Left renal cortex interstitium (tissue), 4 donors: ENCODE results near the gene UBAP1L. TPM values are rescaled to one million over a fixed set of nuclear protein-coding genes. Genes with fewer than 3 reads are reported as not detected.

Experiments used
- DNase-seq, 4 donors: peaks; one replicate each; pipeline ENCODE4 v3.0.0-alpha.2; 2013; ENCODE audit warnings: low read depth in 4 of 4, low spot score in 2 of 4, missing footprints in 1 of 4
- polyA plus RNA-seq, 4 donors: library from polyadenylated mRNA; unstranded; fragments of 120-200 nt; gene quantifications; one replicate each; pipeline ENCODE4 v1.2.1, GENCODE V29; 2013; ENCODE audit not compliant: insufficient read length in 4 of 4

UBAP1L gene
- polyA plus RNA-seq, 4 donors = 2.0 to 10.0 (median 6.0) TPM

DNA sequence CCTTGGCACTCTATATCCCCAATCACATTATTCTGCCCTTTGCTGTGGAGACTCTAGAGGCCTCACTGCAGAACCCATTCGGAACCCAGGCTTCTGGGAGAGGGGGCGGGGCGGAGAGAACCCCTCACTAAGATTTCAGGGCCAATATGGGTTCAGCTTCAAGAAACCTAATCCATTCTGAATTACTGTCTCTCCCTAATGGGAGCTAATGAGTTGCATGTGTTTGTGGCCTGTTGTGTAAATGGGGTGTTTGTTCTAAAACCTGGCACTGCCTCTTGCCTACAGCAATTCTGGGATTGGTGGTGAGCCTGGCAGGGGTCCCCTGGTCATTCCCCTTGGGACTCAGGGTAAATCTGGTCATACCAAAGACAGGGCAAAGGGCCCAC lies 46.6 kb downstream of the UBAP1L start:
- no peak for DNase-seq

GRCh38 chr15:65067645-65068402 lies 47.2 kb downstream of the UBAP1L start, which contains the start of gene RASL12:
Gene RASL12, minus strand, starts transcription at chr15:65067991. Its CDS starts 156 bp downstream, at chr15:65067835.
- no peak for DNase-seq

DNA sequence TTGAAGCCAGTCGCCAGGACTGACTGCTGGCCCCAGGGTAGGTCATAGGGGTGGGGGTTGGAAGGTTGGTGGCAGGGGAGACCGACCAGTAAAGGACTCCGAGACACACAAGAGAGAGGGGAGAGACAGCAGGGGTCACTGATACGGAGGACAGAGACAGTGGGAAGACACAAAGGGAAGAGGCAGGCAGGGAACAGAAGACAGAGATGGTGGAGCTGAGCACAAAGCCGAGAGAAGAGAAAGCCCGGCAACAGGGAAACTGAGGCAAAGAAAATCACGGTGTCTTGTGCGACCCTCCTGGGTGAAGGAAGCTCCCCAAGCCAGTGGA lies 47.7 kb downstream of the UBAP1L start:
- DNase-seq = no peak

DNA sequence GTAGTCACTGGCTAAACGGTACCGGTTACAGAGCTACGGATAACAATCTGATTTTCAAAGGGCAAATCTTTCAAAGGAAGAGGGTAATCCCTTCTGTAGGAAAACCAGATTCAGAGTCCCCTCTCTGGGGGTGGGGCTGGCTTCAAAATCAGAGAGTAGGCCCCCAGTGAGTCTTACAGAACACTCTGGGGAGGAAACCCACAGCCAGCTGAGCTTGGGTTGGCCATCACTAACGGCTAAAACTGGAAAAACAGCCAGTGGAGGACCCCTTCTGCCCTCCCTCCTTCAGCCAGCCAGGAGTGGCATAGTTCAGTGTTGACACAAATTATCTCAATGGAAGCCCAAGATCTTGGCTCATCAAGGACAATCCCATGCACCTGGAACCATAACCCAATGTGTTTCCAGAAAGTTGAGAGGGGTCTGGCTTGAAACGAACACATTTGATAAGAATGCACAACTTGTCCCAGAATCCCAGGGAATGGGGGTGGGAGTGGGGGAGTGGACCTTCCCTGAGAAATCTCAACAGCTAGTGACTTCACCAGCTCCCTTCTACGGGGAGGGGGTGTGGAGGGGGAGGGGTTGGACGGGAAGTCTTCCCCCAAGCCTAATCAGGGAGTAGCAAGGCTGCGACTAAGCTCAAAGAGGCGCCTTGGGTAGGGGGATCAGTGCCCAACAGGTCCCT lies 48.2 kb downstream of the UBAP1L start:
- DNase-seq = no peak

DNA sequence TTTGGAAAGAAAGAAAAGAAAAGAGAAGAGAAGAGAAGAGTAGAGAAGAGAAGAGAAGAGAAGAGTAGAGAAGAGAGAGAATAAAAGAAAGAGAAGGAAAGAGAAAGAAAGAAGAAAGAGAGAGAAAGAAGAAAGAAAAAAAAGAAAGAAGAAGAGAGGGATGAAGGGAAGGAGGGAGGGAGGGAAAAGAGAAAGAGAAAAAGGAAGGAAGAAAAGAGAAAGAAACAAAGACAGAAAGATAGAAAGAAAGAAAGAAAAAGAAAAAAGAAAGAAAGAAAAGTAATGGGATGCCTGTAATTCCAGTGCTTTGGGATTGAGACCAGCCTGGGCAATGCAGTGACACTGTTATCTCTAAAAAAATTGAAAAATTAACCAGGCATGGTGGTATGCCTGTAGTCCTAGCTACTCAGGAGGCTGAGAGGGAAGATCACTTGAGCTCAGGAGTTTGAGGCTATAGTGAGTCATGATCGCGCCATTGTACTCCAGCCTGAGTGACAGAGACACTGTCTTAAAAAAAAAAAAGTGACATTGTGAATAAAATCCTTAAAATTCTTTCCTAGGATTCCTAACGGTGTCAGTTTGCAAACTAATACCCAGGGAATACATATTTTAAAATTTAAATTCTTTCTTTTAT lies 48.9 kb downstream of the UBAP1L start:
- DNase-seq = no peak

- DNase-seq = no peak
Observed at GRCh38 chr15:65062726-65063125, 52.3 kb downstream of the UBAP1L start.

DNA sequence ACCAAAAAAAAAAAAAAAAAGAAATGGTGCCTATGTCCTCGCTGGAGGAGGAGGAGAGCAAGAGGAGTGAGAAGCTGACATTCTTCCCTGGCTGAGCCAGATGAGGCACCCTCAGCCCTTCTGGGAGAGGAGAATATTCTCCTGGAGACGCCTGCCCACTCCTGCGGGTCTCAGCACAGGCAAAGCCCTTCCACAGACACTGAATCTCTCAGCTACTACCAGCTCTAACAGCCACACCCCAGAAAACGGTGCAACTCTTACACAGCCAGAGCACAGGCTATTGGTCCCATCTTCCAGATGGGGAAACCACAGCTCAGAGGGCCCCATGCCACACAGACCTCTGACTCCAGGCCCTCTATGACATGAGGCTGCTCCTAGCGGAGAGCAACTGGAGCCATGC lies 52.9 kb downstream of the UBAP1L start:
- DNase-seq = no peak

DNA sequence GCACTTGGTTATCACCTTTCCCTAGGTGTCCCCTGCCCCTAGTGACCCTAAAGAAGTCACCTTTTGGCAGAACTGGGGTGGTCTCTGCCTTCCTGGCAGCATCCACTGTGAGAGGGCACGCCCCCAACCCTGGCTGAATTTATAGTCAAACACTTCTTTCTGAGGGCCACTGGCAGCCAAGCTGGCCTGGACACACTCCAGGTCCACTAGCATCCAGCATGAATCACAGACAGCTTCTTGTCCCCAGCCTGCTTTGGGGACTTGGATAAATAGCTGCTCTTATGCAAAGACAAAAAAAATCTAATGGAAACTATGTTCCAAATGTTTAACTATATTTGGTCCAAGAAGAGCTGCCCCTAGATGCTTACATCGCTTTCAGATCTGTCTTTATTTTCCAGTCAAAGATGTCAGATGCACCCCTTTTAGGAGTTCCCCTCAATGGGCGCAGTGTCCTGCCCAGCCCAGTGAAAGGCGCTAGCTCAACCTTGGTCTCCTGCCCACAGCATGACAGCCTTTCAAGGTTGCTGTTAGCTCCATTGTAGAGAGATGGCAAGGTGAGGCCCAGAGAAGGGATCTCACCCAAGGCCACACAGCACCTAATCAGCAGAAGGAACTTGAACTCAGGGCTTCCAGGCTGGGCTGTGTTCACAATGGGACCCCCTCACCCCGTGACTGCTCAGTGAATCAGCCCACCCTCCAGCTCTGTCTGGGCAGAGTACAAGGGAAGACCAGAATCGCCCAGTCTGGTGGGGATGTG lies 54.2 kb downstream of the UBAP1L start:
- no peak for DNase-seq

DNA sequence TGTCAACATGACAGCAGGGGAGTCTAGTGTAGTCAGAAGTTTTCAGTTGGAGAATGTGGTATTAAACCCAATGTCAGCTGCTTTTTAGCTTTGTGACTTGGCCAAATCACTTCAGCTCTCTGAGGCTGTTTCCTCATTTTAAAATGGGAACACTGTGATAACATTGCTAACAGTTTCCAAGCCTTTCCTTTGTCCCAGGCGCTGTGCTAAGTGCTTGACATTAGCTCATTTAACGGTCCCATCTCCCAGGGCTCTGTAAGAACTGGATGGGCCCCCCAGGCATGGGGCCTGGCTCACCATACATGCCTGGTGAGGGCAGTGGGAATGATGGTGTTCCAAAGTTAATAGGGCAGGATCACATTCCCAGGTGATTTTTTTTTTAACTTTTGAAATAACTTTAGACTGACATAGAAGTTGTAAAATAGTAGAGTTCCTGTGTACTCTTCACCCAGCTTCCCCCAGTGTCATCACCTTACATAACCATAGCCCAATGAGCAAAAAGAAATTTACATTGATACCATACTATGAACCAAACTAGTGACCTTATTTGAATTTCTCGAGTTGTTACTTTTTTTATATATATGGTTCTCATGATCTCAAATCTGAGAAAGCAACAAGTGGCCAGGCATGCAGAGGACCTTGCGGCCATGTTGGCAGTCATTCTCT lies 54.9 kb downstream of the UBAP1L start:
- DNase-seq = no peak

DNA sequence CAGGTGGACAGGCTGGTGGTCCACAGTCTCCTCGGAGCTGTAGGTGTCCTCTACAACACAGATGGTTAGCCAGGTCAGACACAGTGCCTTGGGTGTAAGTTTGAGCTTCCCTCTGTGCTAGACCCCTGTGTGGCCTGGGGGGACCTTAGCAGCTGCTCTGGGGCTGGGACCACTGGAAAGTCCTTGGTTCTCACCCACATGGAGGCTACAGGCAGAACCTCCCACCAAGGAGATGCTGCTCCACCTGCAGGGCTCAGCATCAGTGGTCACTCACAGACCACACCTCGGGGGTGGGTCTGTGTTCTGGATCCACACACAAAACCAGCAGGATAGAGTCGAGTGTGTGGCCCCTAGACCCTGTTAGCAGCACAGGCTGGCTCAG lies 55.6 kb downstream of the UBAP1L start:
- no peak for DNase-seq

DNA sequence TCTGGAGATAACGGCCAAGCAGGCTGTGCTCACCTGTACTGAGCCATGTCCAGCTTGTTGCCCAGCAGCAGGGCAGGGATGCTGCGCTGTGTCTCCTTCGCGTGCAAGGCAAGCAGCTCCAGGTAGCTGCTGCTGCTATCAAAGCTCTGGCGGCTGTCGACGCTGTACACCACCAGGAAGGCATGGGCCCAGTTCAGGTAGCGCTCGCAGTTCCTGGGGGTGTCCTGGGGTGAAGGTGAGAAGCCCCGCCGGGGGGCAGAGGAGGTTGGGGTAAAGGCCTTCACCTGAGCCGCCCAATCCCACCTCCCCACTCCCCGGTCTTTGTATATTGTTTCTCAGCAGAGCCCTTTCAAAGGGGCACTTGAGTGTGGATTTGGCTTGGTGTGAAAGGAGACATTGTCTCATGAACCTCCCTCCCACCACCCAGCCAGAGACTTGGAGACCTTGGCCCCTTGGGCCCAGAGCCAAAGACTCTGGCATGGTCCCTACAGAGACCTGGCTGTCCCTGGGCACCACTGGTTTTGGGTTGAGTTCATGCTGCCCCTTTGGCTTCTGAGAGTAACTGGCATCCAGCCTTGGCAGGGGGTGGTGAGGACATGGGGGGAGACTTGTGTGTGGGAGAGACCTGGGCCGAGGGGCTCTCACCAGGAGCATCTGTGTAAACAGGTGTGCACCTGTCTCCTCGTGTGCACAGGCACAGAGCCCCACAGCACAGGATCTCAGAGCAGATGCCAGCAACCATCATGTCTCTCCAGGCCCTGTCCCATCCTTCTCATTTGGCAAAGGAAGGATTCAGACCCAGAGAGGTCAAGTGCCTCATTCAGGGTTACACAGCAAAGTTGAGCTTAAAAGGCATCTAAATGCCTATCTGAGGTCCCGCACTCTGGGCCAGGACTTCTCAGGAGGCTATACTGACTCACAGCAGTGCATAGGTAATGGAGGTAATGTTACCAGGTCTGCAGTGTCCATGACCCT lies 56.3 kb downstream of the UBAP1L start:
- DNase-seq = no peak

- no peak for DNase-seq
Observed at GRCh38 chr15:65057549-65057940, 57.5 kb downstream of the UBAP1L start.

- DNase-seq = no peak
Observed at GRCh38 chr15:65056868-65057548, 58.0 kb downstream of the UBAP1L start.

DNA sequence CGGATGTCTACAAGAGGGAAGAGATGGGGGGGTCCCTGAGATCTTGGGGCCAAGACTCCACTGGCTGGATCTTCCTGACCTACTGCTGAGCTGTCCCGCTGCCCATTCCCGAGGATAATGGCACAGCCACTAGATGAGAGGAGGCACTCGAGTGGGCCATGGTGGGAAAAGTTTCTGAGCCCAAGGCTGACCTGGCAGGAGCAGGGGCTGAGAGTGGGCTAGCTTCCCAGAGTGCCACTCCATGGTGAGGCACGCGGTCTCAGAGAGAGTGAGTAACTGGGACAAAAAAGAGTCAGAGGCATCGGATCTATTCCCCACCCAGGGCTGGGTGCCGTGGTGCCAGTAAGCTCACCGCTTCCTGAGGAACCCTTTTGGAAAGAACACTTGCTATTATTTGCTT lies 58.9 kb downstream of the UBAP1L start:
- DNase-seq = no peak

- DNase-seq = no peak
Observed at GRCh38 chr15:65055201-65055870, 59.7 kb downstream of the UBAP1L start.

GRCh38 chr15:65054333-65055200 lies 60.4 kb downstream of the UBAP1L start:
- DNase-seq = no peak

DNA sequence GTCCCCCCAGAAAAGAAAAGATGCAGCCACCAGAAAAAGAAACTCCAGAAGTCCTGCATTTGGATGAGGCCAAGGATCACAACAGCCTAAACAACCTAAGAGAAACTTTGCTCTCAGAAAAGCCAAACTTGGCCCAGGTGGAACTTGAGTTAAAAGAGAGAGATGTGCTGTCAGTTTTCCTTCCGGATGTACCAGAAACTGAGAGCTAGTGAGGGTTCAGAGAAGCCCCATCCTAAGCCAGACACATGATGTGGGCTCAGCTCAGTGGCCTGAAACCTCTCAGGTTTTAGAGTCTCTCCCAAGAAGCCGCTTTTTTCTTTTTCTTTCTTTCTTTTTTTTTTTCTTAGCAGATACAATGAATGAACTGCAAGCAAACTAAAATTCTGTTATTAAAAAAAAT lies 62.0 kb downstream of the UBAP1L start:
- DNase-seq = no peak
